NCI-H1092 treated with DMSO at 0.1 percent for 48 hours (cell line): ENCODE data around the gene LRRC43.
A peak's percentile ranks its signal among the peaks of the same experiment; 100 is the strongest.
"Not testable (repeated sequence)": the region's sequence is repeated elsewhere in the genome, so short reads cannot be mapped to it uniquely, and the experiment has no call there.

Source experiments
- DNase-seq: peaks from one replicate; lab custom pipeline; 2025; lab: John Stamatoyannopoulos, UW

LRRC43 gene

DNA sequence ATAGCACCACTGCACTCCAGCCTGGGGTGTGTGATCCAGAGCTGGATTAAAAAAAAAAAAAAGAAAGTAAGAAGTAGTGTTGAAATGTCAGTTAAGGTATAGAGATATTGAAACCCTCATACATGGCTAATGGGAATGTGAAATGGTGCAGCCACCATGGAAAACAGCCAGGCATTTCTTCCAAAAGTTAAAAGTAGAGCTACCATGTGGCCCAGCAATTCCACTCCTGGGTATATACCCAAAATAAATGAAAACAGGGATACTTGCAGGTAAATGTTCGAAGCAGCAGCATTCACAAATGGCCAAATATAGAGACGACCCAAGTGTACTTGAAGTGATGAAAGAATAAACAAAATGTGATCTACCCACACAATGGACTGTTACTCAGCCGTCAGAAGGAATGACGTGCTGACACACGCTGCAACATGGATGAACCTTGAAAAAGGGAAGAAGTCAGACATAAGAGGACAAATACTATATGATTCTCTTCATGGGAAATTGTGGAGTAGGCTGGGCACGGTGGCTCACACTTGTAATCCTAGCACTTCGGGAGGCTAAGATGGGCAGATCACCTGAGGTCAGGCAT, 24.1 kb upstream of the LRRC43 start:
- no peak for DNase-seq

DNA sequence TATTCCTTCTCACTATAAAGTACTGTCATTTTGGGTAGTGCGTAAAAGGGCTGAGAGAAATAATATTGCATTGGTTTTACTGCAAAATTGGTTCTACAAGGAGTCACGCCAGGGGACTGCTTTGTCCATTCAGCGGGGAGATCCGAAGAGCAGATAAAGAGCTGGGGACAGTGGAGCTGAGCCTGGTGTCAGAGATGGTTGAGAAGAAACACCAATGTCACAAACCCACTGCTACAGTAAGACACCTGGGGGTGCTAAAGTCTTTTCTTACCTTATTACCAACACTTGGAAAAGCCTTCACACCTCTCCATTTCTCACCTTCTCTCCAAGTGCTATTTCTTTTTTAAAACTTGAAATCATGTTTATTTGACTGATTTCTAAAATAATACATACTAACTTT, 23.0 kb upstream of the LRRC43 start:
- peak; percentile 11 for DNase-seq

DNA sequence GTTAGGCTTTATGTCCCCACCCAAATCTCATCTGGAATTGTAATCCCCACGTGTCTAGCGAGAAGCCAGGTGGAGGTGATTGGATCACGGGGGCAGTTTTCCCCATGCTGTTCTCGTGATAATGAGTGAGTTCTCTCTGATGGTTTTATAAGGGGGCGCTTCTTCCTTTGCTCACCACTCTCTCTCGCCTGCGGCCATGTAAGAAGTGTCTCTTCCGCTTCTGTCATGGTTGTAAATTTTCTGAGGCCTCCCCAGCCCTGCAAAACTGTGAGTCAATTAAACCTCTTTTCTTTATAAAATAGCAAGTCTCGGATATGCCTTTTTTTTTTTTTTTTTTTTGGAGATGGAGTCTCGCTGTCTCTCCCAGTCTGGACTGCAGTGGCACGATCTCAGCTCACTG, 22.2 kb upstream of the LRRC43 start:
- no peak for DNase-seq

DNA sequence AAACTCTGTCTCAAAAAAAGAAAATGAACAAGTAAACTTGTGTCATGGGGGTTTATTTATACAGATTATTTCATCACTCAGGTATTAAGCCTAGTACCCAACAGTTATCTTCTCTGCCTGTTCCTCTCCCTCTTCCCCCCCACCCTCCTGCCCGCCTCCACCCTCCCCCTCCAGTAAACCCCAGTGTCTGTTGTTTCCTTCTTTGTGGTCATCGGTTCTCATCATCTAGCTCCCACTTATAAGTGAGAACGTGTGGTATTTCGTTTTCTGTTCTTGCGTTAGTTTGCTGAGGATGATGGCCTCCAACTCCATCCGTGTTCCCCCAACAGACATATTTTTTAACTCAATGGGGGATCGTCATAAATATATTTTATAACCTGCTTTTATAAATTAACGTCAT, 21.2 kb upstream of the LRRC43 start:
- no peak for DNase-seq

DNA sequence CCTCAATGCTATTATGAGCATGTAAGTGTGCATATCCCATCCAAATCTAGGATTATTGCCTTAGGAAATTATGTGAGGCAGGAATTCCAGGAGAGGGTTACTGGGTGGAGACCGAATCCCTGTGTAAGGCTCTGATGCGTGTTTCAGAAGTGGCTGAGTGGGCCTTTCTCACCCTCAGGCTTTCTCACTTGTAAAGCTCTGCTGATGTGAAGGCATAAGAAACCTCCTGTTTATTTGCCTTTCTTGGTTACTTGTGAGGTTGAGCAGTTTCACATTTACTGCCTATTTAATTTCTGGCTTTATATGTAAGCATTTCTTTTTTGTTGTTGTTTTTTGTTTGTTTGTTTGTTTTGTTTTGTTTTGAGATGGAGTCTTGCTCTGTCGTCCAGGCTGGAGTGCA, 19.9 kb upstream of the LRRC43 start:
- DNase-seq: no peak

DNA sequence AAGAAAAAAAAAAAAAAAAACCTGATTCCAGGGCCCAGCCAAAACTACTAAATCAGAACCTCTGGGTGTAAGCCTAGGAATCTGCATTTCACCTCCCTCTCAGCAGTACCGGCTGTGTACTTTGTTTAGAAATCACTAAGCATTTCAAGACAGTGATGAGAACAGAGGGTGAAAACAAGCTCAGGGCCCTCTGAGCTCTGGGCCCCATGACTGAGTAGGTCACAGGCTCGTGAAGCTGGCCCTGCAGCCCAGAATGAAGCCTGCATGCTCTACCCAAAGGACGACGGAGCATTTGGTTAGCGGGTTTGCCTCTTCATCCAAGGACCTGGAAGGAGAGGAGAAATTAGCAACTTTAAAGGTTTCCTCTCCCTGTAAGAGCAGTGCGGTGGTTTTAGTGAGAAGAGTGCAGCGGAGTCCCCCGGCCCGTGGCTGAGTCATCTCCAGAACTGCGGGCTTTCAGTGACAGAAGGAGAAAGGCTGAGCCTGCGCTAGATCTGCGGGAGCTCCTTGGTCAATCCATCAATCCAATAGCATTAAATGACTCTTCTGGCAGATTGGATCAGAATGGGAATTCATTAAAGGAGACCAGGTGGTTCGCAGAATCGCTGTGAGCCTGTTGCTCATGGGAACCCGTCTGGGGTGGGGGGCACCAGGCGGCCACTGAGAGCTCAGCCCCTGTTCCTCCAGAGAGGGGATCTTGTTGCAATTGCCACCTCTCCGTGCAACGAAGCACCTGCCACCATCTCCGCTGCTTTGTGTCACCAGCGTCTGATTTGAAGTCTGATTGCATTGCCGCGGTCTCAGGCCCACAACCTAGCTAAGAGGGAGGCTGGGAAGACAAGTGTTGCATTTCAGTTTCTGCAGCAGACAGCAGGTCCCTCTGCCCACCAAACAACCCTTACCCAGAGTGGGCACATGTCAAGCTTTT, 16.2 kb upstream of the LRRC43 start:
- DNase-seq: no peak

DNA sequence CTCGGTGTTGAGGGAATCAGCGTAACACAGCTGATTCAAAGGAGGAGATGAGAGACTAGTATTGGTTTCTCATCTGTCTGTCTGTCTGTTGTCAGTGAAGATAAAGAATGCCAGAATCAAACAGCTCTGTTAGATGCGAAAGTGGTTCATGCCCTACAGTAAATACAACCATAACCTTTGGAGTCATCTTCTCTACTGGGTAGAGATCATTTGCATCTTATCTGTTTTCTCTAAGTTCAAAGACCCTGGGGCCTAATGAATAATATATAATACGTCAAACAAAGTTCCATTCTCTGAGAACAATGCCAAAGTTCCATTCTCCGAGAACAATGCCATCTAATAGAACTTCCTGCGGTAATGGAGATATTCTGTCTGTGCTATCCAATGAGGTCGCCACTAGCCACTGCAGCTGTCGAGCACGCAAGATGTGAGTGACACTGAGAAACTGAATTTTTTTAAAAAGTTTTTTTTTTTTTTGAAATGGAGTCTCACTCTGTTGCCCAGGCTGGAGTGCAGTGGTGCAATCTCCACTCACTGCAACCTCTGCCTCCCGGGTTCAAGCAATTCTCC, 15.5 kb upstream of the LRRC43 start:
- no peak for DNase-seq

DNA sequence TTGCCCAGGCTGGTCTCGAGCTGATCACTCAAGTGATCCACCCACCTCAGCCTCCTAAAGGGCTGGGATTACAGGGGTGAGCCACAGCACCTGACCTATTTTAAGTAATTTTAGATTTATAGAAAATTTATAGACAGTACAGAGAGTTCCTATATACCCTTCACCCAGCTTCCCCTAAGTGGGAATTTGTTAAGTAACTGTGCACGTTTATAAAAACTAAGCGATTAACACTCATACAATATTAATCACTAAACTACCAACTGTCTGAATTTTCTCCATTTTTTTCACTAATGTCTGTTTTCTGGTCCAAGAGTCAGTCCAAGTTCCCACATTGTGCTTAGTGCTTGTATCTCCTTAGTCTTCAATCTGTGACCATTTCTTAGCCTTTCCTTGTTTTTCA, 14.4 kb upstream of the LRRC43 start:
- DNase-seq: no peak

DNA sequence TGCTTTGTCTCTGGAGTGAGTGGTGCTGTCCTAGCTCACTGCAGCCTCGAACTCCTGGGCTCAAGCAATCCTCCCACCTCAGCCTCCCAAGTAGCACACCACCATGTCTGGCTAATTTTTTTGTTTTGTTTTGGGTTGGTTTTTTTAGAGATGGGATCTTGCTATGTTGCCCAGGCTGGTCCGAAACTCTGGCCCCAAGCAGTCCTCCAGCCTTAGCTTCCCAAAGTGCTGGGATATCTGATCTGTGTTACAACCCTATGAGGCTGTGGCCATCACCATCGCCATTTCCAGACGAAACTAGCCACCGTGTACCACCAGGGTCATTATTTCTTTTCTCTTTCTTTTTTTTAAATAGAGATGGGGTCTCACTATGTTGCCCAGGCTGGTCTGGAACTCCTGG, 11.5 kb upstream of the LRRC43 start:
- no peak for DNase-seq

DNA sequence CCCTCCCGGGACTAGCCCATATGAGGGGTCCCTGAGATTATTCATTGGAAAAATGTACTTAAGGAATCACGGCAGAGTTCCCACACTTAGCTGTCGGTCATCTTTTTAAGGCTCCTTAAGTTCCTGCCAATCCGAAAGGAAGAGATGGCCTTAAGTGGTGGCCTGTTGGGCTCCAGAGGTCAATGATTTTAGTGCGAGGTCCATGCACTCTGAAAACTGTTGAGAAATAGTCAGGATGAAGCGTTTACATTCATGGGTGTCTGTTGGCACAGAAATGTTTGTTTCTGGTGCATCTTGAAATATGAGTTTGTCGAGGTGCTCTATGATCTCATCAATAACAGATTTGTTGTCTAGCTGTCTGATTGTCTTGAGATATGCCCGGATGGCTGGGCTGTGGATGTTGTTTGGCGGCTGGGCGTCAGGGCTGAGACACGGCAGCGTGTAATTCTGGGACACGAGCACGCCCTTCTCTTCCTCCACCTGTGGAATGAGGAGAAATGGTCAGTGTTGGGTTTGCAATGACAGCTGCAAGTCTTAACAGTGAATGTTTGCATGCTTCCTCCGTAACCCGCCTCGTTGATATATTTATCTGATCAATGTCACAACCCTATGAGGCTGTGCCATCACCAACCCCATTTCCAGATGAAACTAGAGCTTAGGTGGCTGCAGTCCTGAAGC, 10.5 kb upstream of the LRRC43 start:
- no peak for DNase-seq

DNA sequence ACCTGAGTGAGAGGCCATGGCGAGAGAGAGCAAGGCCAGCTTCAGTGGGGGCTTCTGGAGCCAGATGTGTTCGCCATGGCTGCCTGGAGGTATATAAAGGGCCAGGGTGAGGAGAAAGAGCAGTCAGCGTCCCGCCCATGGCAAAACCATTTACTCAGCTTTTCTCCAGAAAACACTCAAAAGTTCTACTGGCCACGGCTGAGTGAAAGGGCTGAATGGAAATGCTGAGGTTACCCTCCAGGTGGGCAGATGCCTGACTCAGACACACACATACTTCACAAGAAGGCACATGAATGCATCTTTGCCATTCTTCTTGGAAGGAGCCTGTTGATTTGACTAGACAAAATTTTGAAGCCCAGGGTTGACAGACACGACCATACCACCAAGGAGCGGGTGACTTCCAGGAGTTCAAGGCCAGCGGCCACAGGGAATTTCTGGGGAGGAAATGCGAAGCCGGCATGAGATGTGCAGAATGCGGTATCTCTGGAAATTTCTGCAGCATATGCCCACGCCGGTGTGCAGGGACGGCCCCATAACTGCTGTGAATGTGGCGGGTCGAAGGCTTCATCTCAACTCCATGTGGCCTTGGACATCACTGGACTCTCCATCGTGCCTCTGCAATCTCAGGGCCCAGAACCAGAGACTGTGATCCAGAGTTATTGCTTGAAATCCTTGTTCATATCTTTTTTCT, 8.6 kb upstream of the LRRC43 start, which contains the start of gene IL31:
TSS of gene IL31 (minus strand) at position 67 of the 691 bp plus-strand sequence. CDS start at position 18, 49 bp downstream.
- no peak for DNase-seq

DNA sequence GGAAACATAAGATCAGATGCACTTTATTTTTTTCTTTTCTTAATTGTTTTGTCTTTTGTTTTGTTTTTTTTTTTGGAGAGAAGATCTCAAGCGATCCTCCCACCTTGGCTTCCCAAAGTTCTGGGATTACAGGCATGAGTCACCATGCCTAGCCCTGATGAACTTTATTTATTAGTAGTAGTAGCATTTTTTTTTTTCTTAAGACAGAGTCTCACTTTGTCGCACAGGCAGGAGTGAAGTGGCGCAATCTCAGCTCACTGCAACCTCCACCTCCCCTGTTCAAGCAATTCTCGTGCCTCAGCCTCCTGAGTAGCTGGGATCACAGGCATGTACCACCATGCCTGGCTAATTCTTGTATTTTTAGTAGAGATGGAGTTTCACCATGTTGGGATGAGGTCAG, 6.5 kb upstream of the LRRC43 start:
- DNase-seq: not testable (repeated sequence)

DNA sequence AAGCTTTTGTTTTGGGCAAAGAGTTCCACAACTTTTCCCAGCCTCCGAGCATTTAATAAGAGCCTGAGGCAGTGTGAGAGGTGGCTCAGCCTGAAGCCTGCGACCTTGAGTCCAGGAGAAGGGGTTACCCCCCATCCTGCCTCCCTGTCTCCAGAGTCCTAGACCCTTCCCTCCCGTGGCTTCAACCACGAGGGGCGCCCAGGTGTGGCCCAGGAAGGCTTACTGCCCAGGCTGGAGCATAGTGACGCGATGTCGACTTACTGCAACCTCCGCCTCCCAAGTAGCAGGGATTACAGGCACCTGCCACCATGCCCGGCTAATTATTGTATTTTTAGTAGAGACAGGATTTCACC, 641 bp downstream of the LRRC43 start:
- DNase-seq: no peak

DNA sequence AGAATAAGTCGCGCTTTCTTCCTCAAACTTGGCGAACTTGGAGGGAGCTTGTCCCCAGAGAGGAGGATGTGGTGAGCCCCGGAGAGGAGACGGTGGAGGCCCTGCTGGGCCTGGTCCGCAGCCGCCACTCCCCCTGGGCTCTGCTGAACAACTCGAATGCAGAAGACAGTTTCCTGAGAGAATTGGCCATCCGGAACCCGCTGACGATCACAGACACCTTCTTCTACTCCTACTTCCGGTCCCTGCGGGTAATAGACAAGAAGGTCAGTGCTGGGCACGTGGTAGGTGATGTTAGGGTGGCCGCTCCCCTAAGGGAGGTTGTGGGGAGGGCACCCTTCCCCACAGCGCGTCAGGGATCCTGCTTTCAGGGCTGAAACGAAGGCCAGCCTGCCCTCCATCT, 1.6 kb downstream of the LRRC43 start:
- no peak for DNase-seq

DNA sequence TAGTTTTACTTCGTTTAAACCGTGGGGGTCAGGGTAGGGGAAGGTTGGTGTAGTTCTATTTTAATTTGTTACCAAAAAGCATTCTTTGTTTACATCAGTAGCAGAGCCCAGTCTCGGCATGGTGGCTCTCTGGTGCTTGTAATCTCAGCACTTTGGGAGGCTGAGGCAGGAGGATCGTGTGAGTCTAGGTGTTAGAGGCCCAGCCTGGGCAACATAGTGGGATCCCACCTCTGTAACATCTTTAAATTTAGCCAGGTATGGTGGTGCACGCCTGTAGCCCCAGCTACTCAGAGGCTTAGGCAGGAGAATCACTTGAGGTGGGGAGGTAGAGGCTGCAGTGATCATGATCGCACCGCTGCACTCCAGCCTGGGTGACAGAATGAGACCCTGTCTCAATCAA, 2.2 kb downstream of the LRRC43 start:
- DNase-seq: no peak

DNA sequence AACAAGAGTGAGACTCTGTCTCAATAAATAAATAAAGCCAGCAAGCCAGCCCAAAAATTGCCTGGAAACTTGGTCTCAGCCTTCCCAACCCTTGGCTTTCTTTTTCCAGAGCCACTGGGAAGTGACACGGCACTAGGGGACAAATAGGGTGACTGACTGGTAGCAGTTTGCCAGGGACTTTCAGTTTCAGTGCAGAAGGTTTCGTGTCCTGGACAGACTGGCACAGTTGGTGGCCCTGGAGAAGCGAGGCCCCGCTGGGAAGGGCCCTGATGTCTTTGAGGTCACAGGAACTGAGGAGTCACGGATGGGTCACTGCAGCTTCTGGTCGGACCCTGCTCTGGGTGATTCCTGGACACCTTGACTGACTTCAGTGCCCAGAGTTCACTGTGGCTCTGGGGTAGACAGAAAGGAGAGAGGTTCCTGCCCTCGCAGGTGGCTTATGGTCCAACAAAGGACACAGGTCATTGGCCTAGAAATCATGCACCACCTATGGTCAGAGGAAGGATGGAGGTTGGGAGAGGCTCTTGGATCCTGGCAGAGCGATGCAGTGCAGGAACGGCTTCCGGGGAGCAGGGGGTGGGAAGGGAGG, 2.7 kb downstream of the LRRC43 start:
- no peak for DNase-seq

DNA sequence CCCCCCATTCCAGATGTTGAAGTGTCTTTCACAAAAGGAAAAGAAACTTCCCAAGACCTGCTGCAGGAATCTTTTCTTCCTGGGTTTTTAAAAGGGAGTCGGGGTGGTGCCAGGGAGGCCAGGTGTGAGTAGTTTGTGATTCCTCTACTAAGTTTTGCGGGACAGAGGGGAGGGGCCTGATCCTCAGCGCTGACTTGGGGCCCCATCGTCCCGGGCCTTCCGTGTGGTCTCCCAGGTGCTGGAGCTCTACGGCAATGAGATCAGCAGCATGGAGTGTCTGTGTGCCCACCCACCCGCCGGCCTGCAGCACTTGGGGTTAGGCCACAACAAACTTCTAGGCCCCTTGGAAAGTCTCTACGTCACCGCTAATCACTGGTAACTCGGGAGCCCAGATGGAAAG, 4.5 kb downstream of the LRRC43 start:
- no peak for DNase-seq

DNA sequence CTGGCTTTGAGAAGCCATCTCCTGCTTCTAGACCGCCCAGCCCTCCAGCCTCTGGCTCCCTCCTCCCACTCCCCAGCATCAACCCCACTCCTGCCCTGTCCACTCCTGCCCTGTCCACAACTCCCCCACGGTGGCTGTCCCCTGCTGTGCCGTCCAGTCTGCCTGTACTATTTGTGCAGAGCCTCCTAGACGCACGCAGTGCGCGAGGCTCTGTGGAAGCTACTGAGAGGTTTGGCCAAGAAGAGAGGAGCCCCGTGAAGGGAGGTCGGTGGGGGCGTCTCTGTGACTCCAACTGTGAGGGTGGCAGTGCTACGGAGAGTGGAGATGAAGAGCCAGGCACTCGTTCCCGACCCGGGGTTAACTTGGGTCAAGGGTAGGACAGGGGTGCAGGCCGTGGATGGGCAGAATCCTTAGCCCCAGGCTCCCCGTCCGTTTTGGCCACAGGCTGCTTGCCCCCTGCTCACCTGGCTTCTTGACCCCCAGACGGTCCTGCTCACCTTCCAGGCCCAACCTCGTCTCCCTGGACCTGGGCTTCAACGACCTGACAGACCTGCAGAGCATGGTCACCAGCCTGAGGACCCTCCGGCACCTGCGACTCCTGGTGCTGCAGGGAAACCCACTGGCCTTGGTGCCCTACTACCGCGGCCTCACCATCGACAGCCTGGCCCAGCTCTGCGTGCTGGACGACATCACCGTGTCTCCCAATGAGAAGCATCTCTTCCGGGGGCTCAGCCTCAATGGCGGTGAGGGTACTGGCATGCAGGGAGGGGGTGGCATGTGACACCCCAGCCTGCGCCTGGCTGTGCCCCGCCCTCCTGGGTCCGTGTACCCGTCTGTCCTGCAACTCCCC, 6.9 kb downstream of the LRRC43 start:
- no peak for DNase-seq

DNA sequence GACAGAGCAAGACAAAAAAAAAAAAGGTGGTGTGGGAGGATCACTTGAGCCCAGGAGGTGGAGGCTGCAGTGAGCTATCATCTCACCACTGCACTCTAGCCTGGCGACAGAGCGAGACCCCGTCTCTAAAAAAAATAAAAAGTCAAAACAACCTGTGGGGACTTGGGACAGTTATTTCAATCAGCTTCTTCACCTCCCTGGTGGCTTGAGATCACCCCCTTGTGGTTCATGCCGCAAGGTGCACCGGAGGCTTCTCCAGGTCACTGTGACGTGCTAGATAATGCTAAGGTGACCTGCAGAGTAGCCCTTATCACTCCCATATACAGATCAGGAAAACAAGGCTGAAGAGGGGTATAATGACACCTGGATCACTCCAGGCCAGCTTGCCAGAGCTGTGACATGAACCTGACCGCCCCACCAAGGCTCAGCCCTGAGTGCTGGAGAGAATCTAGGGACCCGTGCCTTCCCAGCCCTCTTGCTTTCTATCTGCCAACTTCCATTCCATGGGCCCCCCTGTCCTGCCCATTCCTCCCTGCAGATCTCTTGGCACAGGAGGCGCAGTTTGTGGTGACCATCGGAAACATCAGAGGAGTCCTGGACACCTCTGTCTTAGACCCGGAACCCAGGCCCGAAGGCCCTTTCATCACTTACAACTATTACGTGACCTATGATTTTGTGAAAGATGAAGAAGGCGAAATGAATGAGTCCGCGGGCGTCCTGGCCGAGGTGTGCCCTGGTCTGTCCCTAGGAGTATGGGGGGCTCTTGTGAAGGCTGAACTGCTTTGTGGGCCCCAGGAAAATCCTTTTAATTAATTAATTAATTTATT, 8.1 kb downstream of the LRRC43 start:
- no peak for DNase-seq

DNA sequence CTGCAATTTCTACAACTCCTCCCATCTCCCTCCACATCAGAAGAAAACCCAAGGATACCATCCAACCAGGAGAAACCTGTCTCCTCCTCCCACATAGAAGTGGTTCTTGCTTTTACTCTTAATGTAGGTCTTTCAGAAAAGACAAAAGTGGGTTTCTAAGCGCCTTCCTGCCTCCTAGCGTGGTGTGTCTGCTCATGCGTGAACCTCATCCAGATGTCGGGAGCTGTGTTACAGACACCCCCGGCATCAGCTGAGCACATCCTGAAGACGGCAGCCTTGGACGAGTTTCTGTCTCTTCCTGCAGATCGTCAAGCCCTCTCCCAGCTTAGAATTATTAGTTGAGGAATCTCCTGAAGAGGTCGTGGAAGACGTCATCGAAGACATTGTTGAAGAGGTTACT, 9.5 kb downstream of the LRRC43 start:
- no peak for DNase-seq
